Neural progenitor cell (in vitro differentiated cells): ENCODE measurements around the gene ZSWIM4. TPM values are rescaled to one million over a fixed set of nuclear protein-coding genes. Genes with fewer than 3 reads are reported as not detected.
A peak's percentile ranks its signal among the peaks of the same experiment; 100 is the strongest.

Experiments
- DNase-seq: peaks from one replicate; pipeline ENCODE4 v3.0.0-alpha.2; 2016; ENCODE audit warnings: low spot score
- H2AFZ ChIP-seq: fragments of 200-600 bp; sonication (generic); replicated peaks from 2 replicates; pipeline ENCODE4 v1.6.1; 2016; ENCODE audit warnings: antibody characterized with exemption
- H3F3A ChIP-seq: fragments of 200-600 bp; sonication (generic); 2 replicates; pipeline ENCODE4 v1.6.1; 2016; ENCODE audit warnings: antibody characterized with exemption, low read depth
- H3K27ac ChIP-seq: fragments of 200-600 bp; sonication (generic); 2 replicates; pipeline ENCODE4 v1.5.1; 2016; ENCODE audit warnings: mild to moderate bottlenecking
- H3K27me3 ChIP-seq: fragments of 200-600 bp; sonication (generic); 2 replicates; pipeline ENCODE4 v1.6.1; 2016; ENCODE audit warnings: mild to moderate bottlenecking, moderate library complexity
- H3K36me3 ChIP-seq: fragments of 200-600 bp; sonication (generic); 2 replicates; pipeline ENCODE4 v1.5.1; 2016
- H3K4me1 ChIP-seq: fragments of 200-600 bp; sonication (generic); 2 replicates; pipeline ENCODE4 v1.6.1; 2016; ENCODE audit warnings: mixed run types
- H3K4me2 ChIP-seq: fragments of 200-600 bp; sonication (generic); 2 replicates; pipeline ENCODE4 v1.6.1; 2016
- H3K4me3 ChIP-seq: fragments of 200-600 bp; sonication (generic); 2 replicates; pipeline ENCODE4 v1.5.1; 2016
- H3K79me2 ChIP-seq: fragments of 200-600 bp; sonication (generic); 2 replicates; pipeline ENCODE4 v1.6.1; 2016; ENCODE audit warnings: low read depth
- H3K9ac ChIP-seq: fragments of 200-600 bp; sonication (generic); 2 replicates; pipeline ENCODE4 v1.6.1; 2016
- H3K9me3 ChIP-seq: fragments of 200-600 bp; sonication (generic); 2 replicates; pipeline ENCODE4 v1.5.1; 2016; ENCODE audit warnings: low read depth
- H4K20me1 ChIP-seq: fragments of 200-600 bp; sonication (generic); 2 replicates; pipeline ENCODE4 v1.6.1; 2016; ENCODE audit warnings: low read depth
- H3K27ac Mint-ChIP-seq: 3 replicates; pipeline ENCODE4 v1.8.0; 2021; ENCODE audit warnings: mixed read lengths
- H3K27me3 Mint-ChIP-seq: 2 replicates; pipeline ENCODE4 v1.8.0; 2022; ENCODE audit warnings: low read depth, mild to moderate bottlenecking, inconsistent platforms, moderate library complexity, mixed read lengths; ENCODE audit not compliant: insufficient read depth
- H3K36me3 Mint-ChIP-seq: 3 replicates; pipeline ENCODE4 v1.8.0; 2021; ENCODE audit warnings: mixed read lengths
- H3K4me1 Mint-ChIP-seq: 3 replicates; pipeline ENCODE4 v1.8.0; 2021; ENCODE audit warnings: mixed read lengths
- H3K4me3 Mint-ChIP-seq: 3 replicates; pipeline ENCODE4 v1.8.0; 2021; ENCODE audit warnings: mild to moderate bottlenecking, moderate library complexity, mixed read lengths
- H3K9me3 Mint-ChIP-seq: 3 replicates; pipeline ENCODE4 v1.8.0; 2020; ENCODE audit warnings: mixed read lengths
- CTCF ChIP-seq: fragments of 200-600 bp; sonication (generic); IDR thresholded peaks from 2 replicates; pipeline ENCODE4 v1.5.1; 2017; ENCODE audit warnings: antibody characterized with exemption, mild to moderate bottlenecking
- EZH2 ChIP-seq: fragments of 200-600 bp; sonication (generic); IDR thresholded peaks from 2 replicates; pipeline ENCODE4 v1.6.1; 2017; ENCODE audit warnings: antibody characterized with exemption, mild to moderate bottlenecking, moderate library complexity
- EZH2phosphoT487 ChIP-seq: fragments of 200-600 bp; sonication (generic); IDR thresholded peaks from 2 replicates; pipeline ENCODE4 v1.6.1; 2017; ENCODE audit warnings: antibody characterized with exemption
- total RNA-seq: library from RNA; depleted of rRNA; stranded (reverse); fragments of >200 nt; gene quantifications from 2 replicates; pipeline ENCODE4 v1.2.3, GENCODE V29; 2015; ENCODE audit warnings: low replicate concordance

Gene ZSWIM4
- total RNA-seq, 1 donor from 2014 or later, result 6.7 TPM

GRCh38 chr19:13841962-13842290 lies 46.7 kb downstream of the ZSWIM4 start:
- Histone ChIP-seq H3K27me3 (peaks cover 14% of the 10 kb centered on the region), H2AFZ (no peak overlapping the region), H3K27ac (no peak overlapping the region), H3K79me2 (no peaks in the 10 kb centered on the region), H4K20me1 (no peaks in the 10 kb centered on the region), H3K4me3 (peak overlapping the region; percentile 74), H3K9ac (no peak overlapping the region), H3K36me3 (no peaks in the 10 kb centered on the region), H3F3A (peaks cover 33% of the 10 kb centered on the region), H3K9me3 (no peaks in the 10 kb centered on the region), H3K4me1 (peaks cover 22% of the 10 kb centered on the region), H3K4me2 (peak overlapping the region; percentile 93)
- peaks cover 47% of the 10 kb centered on the region for H3K4me1 Mint-ChIP-seq
- peak overlapping the region; percentile 92 for H3K4me3 Mint-ChIP-seq
- no peaks in the 10 kb centered on the region for H3K9me3 Mint-ChIP-seq
- no peak for DNase-seq
- H3K27ac Mint-ChIP-seq, result peak overlapping the region; percentile 94
- H3K27me3 Mint-ChIP-seq, result peaks cover 12% of the 10 kb centered on the region
- TF ChIP-seq CTCF (no peak), EZH2phosphoT487 (no peak), EZH2 (no peak)
- peaks cover 1% of the 10 kb centered on the region for H3K36me3 Mint-ChIP-seq

- peaks cover 45% of the 10 kb centered on the region for H3K4me1 Mint-ChIP-seq
- H3K9me3 Mint-ChIP-seq, result no peaks in the 10 kb centered on the region
- peaks cover 14% of the 10 kb centered on the region for H3K27me3 ChIP-seq
- no peak overlapping the region for H3K27ac ChIP-seq
- no peaks in the 10 kb centered on the region for H3K9me3 ChIP-seq
- H3K9ac ChIP-seq, result no peak overlapping the region
- H3F3A ChIP-seq, result peaks cover 39% of the 10 kb centered on the region
- H3K27ac Mint-ChIP-seq, result peak overlapping the region; percentile 94
- H3K79me2 ChIP-seq, result no peaks in the 10 kb centered on the region
- no peaks in the 10 kb centered on the region for H3K36me3 ChIP-seq
- H3K27me3 Mint-ChIP-seq, result peaks cover 12% of the 10 kb centered on the region
- H4K20me1 ChIP-seq, result no peaks in the 10 kb centered on the region
- H3K4me3 ChIP-seq, result peak overlapping the region; percentile 74
- H3K4me3 Mint-ChIP-seq, result peak overlapping the region; percentile 92
- DNase-seq, result peak; percentile 63
- TF ChIP-seq CTCF (peak; percentile 34), EZH2 (no peak)
- peak overlapping the region; percentile 83 for H2AFZ ChIP-seq
- H3K4me2 ChIP-seq, result peak overlapping the region; percentile 93
- H3K4me1 ChIP-seq, result peaks cover 23% of the 10 kb centered on the region
- no peaks in the 10 kb centered on the region for H3K36me3 Mint-ChIP-seq
These were observed 47.3 kb downstream of the ZSWIM4 start for GRCh38 chr19:13842291-13843103.

GRCh38 chr19:13843104-13843921 lies 48.1 kb downstream of the ZSWIM4 start:
- Histone ChIP-seq H3K9me3 (no peaks in the 10 kb centered on the region), H3K9ac (no peak overlapping the region), H2AFZ (no peak overlapping the region), H4K20me1 (no peaks in the 10 kb centered on the region), H3K79me2 (no peaks in the 10 kb centered on the region), H3K27me3 (peaks cover 14% of the 10 kb centered on the region), H3K4me2 (peak overlapping the region; percentile 93), H3K27ac (no peak overlapping the region), H3K4me1 (peaks cover 23% of the 10 kb centered on the region), H3K4me3 (peak overlapping the region; percentile 74), H3K36me3 (no peaks in the 10 kb centered on the region), H3F3A (peaks cover 47% of the 10 kb centered on the region)
- peak; percentile 52 for DNase-seq
- Mint-ChIP-seq H3K27ac (peak overlapping the region; percentile 85), H3K4me3 (peak overlapping the region; percentile 92), H3K9me3 (no peaks in the 10 kb centered on the region), H3K4me1 (peaks cover 45% of the 10 kb centered on the region), H3K27me3 (peaks cover 12% of the 10 kb centered on the region), H3K36me3 (no peaks in the 10 kb centered on the region)
- TF ChIP-seq EZH2phosphoT487 (no peak), EZH2 (no peak), CTCF (no peak)
